Lower lobe of right lung (tissue), 2 donors: Measurements from ENCODE around the gene THBS3. TPM values are rescaled to one million over a fixed set of nuclear protein-coding genes. Genes with fewer than 3 reads are reported as not detected.

Experiments
- ATAC-seq, 2 donors: fragments of 200-7000 bp; cut with Tn5 transposase; one replicate each; pipeline ENCODE4 v1.9.1; 2020 to 2022; ENCODE audit warnings: mild to moderate bottlenecking in 2 of 2, moderate library complexity in 2 of 2
- DNase-seq: peaks from one replicate; pipeline ENCODE4 v3.0.0-alpha.2; 2020
- H3K27ac ChIP-seq: fragments of 200-600 bp; one replicate; pipeline ENCODE4 v1.8.0; 2022
- H3K27me3 ChIP-seq: fragments of 200-600 bp; one replicate; pipeline ENCODE4 v1.8.0; 2022; ENCODE audit warnings: low read depth
- H3K36me3 ChIP-seq: fragments of 200-600 bp; one replicate; pipeline ENCODE4 v1.8.0; 2022; ENCODE audit warnings: mild to moderate bottlenecking
- H3K4me1 ChIP-seq: fragments of 200-600 bp; one replicate; pipeline ENCODE4 v1.8.0; 2022
- H3K4me3 ChIP-seq: fragments of 200-600 bp; one replicate; pipeline ENCODE4 v1.8.0; 2022; ENCODE audit warnings: mild to moderate bottlenecking
- H3K9me3 ChIP-seq: fragments of 200-600 bp; one replicate; pipeline ENCODE4 v1.8.0; 2022
- CTCF ChIP-seq: fragments of 200-600 bp; IDR thresholded peaks from one replicate; pipeline ENCODE4 v1.8.0; 2022; ENCODE audit warnings: antibody characterized with exemption, mild to moderate bottlenecking
- intact Hi-C: fragments of 100-400 bp; cut with DNase I; formaldehyde crosslinking; loops from one replicate; pipeline ENCODE4 v1.11.0; 2022
- total RNA-seq: library from RNA; stranded (reverse); fragmentation: NEBNext Ultra II Directional; extraction: Animal tissue kit (Norgen Biotek cat#: 25700); gene quantifications from one replicate; pipeline ENCODE4 v1.2.1, GENCODE V29; 2021
- donor health status: DM: no; HTN: yes; CAD: no; lungs with severe emphysema.

THBS3 gene
- total RNA-seq, 1 donor from 2014 or later, result 24.4 TPM

- intact Hi-C loops, result no loop called here
- no peak for TF ChIP-seq CTCF
- no peak for ATAC-seq
- DNase-seq, result peak; percentile 32
- H3K9me3 ChIP-seq, result no peaks in the 10 kb centered on the region
- no peak overlapping the region for H3K27ac ChIP-seq
- no peak overlapping the region for H3K4me3 ChIP-seq
- H3K4me1 ChIP-seq, result peaks cover 15% of the 10 kb centered on the region
- H3K36me3 ChIP-seq, result peaks cover 19% of the 10 kb centered on the region
- no peaks in the 10 kb centered on the region for H3K27me3 ChIP-seq
These were observed 4.8 kb downstream of the THBS3 start for GRCh38 chr1:155202731-155203515.

GRCh38 chr1:155202198-155202597 lies 5.5 kb downstream of the THBS3 start:
- intact Hi-C loops, result no loop called here
- H3K27ac ChIP-seq, result no peak overlapping the region
- no peaks in the 10 kb centered on the region for H3K27me3 ChIP-seq
- H3K4me3 ChIP-seq, result no peak overlapping the region
- peaks cover 20% of the 10 kb centered on the region for H3K36me3 ChIP-seq
- no peak for TF ChIP-seq CTCF
- DNase-seq, result peak; percentile 14
- peaks cover 8% of the 10 kb centered on the region for H3K4me1 ChIP-seq
- no peak for ATAC-seq
- H3K9me3 ChIP-seq, result no peaks in the 10 kb centered on the region

GRCh38 chr1:155200920-155201319 lies 6.8 kb downstream of the THBS3 start:
- no peak overlapping the region for H3K4me3 ChIP-seq
- intact Hi-C loops, result no loop called here
- no peaks in the 10 kb centered on the region for H3K27me3 ChIP-seq
- no peaks in the 10 kb centered on the region for H3K9me3 ChIP-seq
- H3K36me3 ChIP-seq, result peaks cover 20% of the 10 kb centered on the region
- no peak overlapping the region for H3K27ac ChIP-seq
- no peaks in the 10 kb centered on the region for H3K4me1 ChIP-seq
- DNase-seq (peak; percentile 39), ATAC-seq (no peak)
- no peak for TF ChIP-seq CTCF

- DNase-seq (no peak), ATAC-seq (no peak)
- Histone ChIP-seq H3K4me3 (no peak overlapping the region), H3K27me3 (no peaks in the 10 kb centered on the region), H3K36me3 (peaks cover 12% of the 10 kb centered on the region), H3K4me1 (peaks cover 6% of the 10 kb centered on the region), H3K9me3 (no peaks in the 10 kb centered on the region), H3K27ac (no peak overlapping the region)
- TF ChIP-seq CTCF, result no peak
- intact Hi-C loops, result no loop called here
These were observed 7.9 kb downstream of the THBS3 start for GRCh38 chr1:155199792-155200191.

- no peak for ATAC-seq
- Histone ChIP-seq H3K4me1 (peaks cover 17% of the 10 kb centered on the region), H3K27ac (no peak overlapping the region), H3K4me3 (no peak overlapping the region), H3K27me3 (no peaks in the 10 kb centered on the region), H3K36me3 (peaks cover 12% of the 10 kb centered on the region), H3K9me3 (no peaks in the 10 kb centered on the region)
- DNase-seq, result peak; percentile 24
- TF ChIP-seq CTCF, result no peak
- intact Hi-C loops, result no loop called here
These were observed 9.2 kb downstream of the THBS3 start for GRCh38 chr1:155198547-155198906.
